Astrocyte of the cerebellum (primary cell): Measurements from ENCODE around the gene CEACAM21.
"Not testable (repeated sequence)": the region's sequence is repeated elsewhere in the genome, so short reads cannot be mapped to it uniquely, and the experiment has no call there.

Experiments used
- DNase-seq: peaks from one replicate; pipeline ENCODE4 v3.0.0-alpha.2; 2011; ENCODE audit warnings: low read depth
- H3K4me3 ChIP-seq: 2 replicates; pipeline ENCODE4 v1.5.1; 2011; ENCODE audit warnings: mild to moderate bottlenecking, low read depth, low read length, moderate library complexity
- in situ Hi-C: cut with HindIII; loops from 2 replicates; pipeline ENCODE4 v1.10.0; 2017; ENCODE audit warnings: low sequenced_read_pairs
- TF ChIP-seq, protein P1 (sequence below): IDR thresholded peaks from 2 replicates; pipeline ENCODE4 v1.5.1; 2012; ENCODE audit warnings: low read length, low read depth, moderate library complexity, mild to moderate bottlenecking; ENCODE audit errors: missing control alignments

Gene CEACAM21

DNA sequence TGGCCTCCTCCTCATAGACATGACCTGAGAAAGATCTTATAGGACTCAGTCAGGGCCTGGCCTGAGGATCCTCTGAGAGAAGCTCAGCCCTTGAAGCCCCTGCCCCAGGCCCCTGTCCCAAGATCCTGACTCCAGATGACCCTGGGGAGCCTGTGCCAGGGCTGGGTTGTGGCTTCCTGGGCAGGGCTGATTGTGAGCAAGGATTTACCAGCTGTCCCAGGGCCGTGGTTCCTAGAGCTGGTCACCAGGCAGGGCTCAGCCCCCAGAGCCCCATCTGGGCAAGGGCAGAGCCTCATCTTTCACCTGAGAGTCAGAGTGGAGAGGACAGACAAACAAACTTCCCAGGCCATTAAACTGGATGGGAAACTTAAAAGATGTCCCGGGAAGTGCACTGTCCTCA is 1.9 kb downstream of the CEACAM21 start:
- DNase-seq: no peak
- in situ Hi-C loops: no loop called here

DNA sequence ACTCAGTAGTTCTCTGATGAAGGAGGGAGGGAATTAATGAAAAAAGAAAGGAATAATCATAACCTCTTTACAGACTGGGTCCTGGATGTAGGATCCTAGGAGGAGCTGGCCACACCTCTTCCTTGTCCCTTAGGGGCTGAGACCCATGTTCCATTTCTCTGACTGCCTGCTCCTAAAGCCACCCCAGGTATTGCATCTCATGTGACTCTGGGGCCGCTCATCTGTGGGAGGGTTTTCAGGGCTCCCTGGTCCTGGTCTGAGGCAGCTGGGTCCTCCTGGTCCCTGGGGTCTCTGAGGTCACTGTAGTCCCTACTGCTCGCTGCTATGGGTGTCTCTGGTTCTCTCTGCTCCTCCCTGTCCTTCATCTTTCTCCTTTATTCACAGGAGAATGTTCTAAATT is 2.9 kb downstream of the CEACAM21 start:
- no peak for DNase-seq
- TF ChIP-seq, protein P1, sequence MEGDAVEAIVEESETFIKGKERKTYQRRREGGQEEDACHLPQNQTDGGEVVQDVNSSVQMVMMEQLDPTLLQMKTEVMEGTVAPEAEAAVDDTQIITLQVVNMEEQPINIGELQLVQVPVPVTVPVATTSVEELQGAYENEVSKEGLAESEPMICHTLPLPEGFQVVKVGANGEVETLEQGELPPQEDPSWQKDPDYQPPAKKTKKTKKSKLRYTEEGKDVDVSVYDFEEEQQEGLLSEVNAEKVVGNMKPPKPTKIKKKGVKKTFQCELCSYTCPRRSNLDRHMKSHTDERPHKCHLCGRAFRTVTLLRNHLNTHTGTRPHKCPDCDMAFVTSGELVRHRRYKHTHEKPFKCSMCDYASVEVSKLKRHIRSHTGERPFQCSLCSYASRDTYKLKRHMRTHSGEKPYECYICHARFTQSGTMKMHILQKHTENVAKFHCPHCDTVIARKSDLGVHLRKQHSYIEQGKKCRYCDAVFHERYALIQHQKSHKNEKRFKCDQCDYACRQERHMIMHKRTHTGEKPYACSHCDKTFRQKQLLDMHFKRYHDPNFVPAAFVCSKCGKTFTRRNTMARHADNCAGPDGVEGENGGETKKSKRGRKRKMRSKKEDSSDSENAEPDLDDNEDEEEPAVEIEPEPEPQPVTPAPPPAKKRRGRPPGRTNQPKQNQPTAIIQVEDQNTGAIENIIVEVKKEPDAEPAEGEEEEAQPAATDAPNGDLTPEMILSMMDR: no peak
- H3K4me3 ChIP-seq: no peak overlapping the region
- in situ Hi-C loops: no loop called here

More for the DNA sequence above, 1.9 kb downstream of the CEACAM21 start:
- TF ChIP-seq, protein P1: no peak
- H3K4me3 ChIP-seq: no peak overlapping the region

DNA sequence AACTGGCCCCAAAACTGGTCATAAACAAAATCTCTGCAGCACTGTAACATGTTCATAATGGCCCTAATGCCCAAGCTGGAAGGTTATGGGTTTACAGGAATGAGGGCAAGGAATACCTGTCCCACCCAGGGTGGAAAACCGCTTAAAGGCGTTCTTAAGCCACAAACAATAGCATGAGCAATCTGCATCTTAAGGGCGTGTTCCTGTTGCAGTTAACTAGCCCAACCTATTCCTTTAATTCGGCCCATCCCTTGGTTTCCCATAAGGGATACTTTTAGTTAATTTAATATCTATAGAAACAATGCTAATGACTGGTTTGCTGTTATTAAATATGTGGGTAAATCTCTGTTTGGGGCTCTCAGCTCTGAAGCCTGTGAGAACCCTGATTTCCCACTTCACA is 5.1 kb downstream of the CEACAM21 start:
- in situ Hi-C loops, H3K4me3 ChIP-seq, DNase-seq: not testable (repeated sequence)

DNA sequence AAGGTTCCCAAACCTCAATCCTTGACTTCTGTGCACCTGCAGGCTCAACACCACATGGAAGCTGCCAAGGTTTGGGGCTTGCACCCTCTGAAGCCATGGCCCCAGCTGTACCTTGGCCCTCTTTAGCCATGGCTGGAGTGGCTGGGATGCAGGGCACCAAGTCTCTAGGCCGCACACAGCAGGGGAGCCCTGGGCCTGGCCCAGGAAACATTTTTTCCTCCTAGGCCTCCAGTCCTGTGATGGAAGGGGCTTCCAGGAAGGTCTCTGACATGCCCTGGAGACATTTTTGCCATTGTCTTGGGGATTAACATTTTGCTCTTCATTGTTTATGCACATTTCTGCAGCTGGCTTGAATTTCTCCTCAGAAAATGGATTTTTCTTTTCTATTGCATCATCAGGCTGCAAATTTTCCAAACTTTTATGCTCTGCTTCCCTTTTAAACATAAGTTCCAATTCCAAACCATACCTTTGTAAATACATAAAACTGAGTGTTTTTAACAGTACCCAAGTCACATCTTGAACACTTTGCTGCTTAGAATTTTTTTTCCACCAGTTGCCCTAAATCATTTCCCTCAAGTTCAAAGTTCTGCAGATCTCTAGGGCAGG is 6.7 kb downstream of the CEACAM21 start:
- DNase-seq, H3K4me3 ChIP-seq, in situ Hi-C loops: not testable (repeated sequence)

- TF ChIP-seq, protein P1: no peak
- no peak overlapping the region for H3K4me3 ChIP-seq
- in situ Hi-C loops: no loop called here
- DNase-seq: no peak
These were observed 8.4 kb downstream of the CEACAM21 start for GRCh38 chr19:41584260-41584810.

DNA sequence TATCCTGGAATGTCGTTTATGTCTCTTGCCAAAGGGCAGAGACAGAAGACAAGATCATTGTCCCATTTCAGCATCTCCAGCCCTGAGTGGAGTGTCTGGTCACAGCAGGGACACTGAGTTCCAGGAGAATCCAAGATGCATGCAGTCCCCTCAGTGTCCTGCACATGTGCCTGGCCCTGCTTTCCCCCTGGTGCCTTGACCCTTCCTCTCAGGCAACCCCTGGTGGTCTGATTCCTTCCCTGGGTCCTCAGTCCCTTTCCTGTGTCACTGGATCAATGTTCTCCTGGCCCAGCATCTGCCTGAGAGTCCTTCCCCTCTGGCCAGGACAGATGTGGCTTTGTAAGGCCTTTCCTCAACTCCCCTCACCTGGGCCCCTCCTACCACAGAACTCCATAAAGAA is 9.0 kb downstream of the CEACAM21 start:
- TF ChIP-seq, protein P1: no peak
- no peak overlapping the region for H3K4me3 ChIP-seq
- no peak for DNase-seq
- in situ Hi-C loops: no loop called here

DNA sequence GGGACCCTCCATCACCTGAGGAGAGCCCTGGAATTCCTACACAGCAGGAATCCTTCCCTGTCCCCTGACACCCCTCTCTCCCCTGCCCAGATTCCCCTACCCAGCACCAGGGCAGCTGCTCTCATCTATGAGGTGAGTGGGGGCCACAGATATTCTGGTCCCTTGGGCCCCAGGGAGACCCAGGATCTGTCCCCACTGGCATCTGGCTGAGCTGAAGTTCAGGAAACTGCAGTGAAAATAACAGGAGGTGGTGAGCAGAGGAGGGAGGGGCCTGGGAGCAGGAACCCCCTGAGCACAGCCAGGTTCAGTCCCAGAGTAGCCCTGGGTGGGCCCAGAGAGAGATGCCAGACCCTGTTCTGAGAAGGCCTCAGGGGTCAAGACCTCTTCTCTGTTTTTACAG is 10.1 kb downstream of the CEACAM21 start:
- no peak overlapping the region for H3K4me3 ChIP-seq
- DNase-seq: no peak
- in situ Hi-C loops: no loop called here
- TF ChIP-seq, protein P1: no peak
